ENCODE measurements around the gene MAP1LC3B2. TPM values are rescaled to one million over a fixed set of nuclear protein-coding genes. Genes with fewer than 3 reads are reported as not detected.
A peak's percentile ranks its signal among the peaks of the same experiment; 100 is the strongest.
"Not testable (repeated sequence)": the region's sequence is repeated elsewhere in the genome, so short reads cannot be mapped to it uniquely, and the experiment has no call there.

The MAP1LC3B2 gene
- total RNA-seq, 2 donors from 2014 or later = 2.0 to 2.1 TPM

GRCh38 chr12:116552773-116553373 lies 6.3 kb upstream of the MAP1LC3B2 start:
- Mint-ChIP-seq H3K9me3 (peaks cover 0 to 4% of the 10 kb centered on the region in 2 donors), H3K4me1 (ENCODE audit: low read depth) (peaks cover 3% of the 10 kb centered on the region), H3K36me3 (ENCODE audit: insufficient read depth in 2 of 2) (peaks cover 0 to 4% of the 10 kb centered on the region in 2 donors), H3K4me3 (no peak overlapping the region), H3K27me3 (ENCODE audit: low read depth) (peaks cover 8% of the 10 kb centered on the region), H3K27ac (no peak overlapping the region)
- DNase-seq (no peak), ATAC-seq (replicated peaks in 1 of 2) (no peak)

DNA sequence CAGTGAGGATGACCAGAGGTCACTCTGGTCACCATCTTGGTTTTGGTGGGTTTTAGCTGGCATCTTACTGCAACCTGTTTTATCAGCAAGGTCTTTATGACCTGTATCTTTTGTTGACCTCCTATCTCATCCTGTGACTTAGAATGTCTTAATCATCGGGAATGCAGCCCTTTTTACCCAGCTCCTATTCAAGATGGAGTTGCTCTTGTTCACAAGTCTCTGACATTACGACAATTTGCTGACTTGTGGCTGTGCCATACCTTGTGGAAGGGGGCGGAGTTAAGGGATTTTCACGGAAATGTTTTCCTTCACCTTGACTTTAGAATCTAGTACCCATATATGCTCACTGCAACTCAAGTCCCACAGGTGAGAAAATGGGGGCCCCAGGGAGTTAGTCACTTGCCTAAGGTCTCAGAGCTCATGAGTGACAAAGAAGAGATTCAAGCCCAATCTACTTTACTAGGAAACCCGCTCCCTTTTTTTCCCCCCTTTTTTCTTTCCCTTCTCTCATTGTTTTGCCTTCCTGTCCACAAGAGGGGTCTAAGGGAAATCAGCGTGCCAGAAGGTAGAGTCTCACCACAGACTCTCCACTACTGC lies 2.7 kb upstream of the MAP1LC3B2 start:
- DNase-seq = no peak
- H3K36me3 Mint-ChIP-seq (ENCODE audit: insufficient read depth in 2 of 2) = peaks cover 0 to 4% of the 10 kb centered on the region in 2 donors
- no peak overlapping the region for H3K27ac Mint-ChIP-seq
- no peak overlapping the region for H3K4me3 Mint-ChIP-seq
- H3K9me3 Mint-ChIP-seq = peaks cover 0 to 4% of the 10 kb centered on the region in 2 donors
- peaks cover 30% of the 10 kb centered on the region for H3K4me1 Mint-ChIP-seq (ENCODE audit: low read depth)
- ATAC-seq (replicated peaks in 1 of 2) = no peak
- H3K27me3 Mint-ChIP-seq (ENCODE audit: low read depth) = no peaks in the 10 kb centered on the region

DNA sequence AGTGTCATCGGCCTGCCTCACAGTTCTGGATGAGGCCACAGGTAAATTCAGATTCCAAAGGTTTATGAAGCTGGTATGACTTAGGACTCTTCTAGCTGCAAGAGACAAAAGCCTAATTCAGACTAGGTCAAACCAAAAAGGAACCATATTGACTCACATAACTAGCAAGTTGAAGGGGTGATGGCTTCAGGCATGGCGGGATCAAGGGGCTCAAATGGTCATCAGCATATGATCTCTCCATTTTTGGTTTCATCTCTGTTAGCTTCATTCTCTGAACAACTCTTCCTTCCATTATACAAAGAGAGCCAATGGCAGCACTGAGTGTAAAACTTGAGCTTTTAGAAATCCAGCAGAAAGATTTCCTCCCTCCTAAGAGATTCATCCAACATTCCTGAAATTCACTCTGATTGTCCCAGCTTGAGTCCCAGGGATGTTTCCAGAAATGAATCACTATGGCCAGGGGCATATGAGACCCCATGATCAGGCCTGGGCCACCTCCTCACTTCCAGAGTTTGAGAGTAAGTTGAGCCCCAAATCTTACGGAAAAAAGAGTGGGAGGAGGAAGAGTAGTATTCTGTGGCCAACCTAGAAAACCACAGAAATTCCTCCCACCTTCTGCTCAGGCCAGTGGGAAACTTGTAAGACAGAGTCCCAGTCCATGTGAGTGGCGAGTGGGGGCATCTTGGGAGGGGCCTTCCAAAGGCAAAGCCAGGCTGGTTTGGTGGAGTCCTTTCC lies 2.0 kb upstream of the MAP1LC3B2 start:
- Mint-ChIP-seq H3K4me1 (ENCODE audit: low read depth) (peaks cover 30% of the 10 kb centered on the region), H3K27me3 (ENCODE audit: low read depth) (no peaks in the 10 kb centered on the region), H3K36me3 (ENCODE audit: insufficient read depth in 2 of 2) (peaks cover 0 to 4% of the 10 kb centered on the region in 2 donors), H3K4me3 (no peak overlapping the region), H3K9me3 (peaks cover 0 to 4% of the 10 kb centered on the region in 2 donors), H3K27ac (no peak overlapping the region)
- ATAC-seq (replicated peaks in 1 of 2) (no peak), DNase-seq (no peak)

GRCh38 chr12:116558280-116559161 lies 660 bp upstream of the MAP1LC3B2 start:
- H3K4me3 Mint-ChIP-seq = peak overlapping the region; percentile 82 to 94
- no peak for ATAC-seq (replicated peaks in 1 of 2)

GRCh38 chr12:116561181-116561821 lies 2.1 kb downstream of the MAP1LC3B2 start:
- Mint-ChIP-seq H3K36me3 (ENCODE audit: insufficient read depth in 2 of 2) (peaks cover 4 to 23% of the 10 kb centered on the region in 2 donors), H3K9me3 (peaks cover 14 to 16% of the 10 kb centered on the region in 2 donors), H3K4me1 (ENCODE audit: low read depth) (peaks cover 36% of the 10 kb centered on the region), H3K27ac (no peak overlapping the region), H3K27me3 (ENCODE audit: low read depth) (no peaks in the 10 kb centered on the region), H3K4me3 (no peak overlapping the region)
- DNase-seq = no peak
- ATAC-seq (replicated peaks in 1 of 2) = no peak

More at GRCh38 chr12:116558280-116559161, 660 bp upstream of the MAP1LC3B2 start:
- Mint-ChIP-seq H3K27me3 (ENCODE audit: low read depth) (no peaks in the 10 kb centered on the region), H3K27ac (peak overlapping the region; percentile 81), H3K36me3 (ENCODE audit: insufficient read depth in 2 of 2) (peaks cover under 1 to 9% of the 10 kb centered on the region in 2 donors), H3K9me3 (peaks cover 3 to 7% of the 10 kb centered on the region in 2 donors), H3K4me1 (ENCODE audit: low read depth) (peaks cover 30% of the 10 kb centered on the region)
- DNase-seq = no peak

- H3K4me1 Mint-ChIP-seq (ENCODE audit: low read depth) = peaks cover 36% of the 10 kb centered on the region
- no peaks in the 10 kb centered on the region for H3K27me3 Mint-ChIP-seq (ENCODE audit: low read depth)
- peaks cover 4 to 19% of the 10 kb centered on the region in 2 donors for H3K36me3 Mint-ChIP-seq (ENCODE audit: insufficient read depth in 2 of 2)
- H3K9me3 Mint-ChIP-seq = peaks cover 12 to 14% of the 10 kb centered on the region in 2 donors
- DNase-seq = no peak
- H3K27ac Mint-ChIP-seq = no peak overlapping the region
- no peak overlapping the region for H3K4me3 Mint-ChIP-seq
- ATAC-seq (replicated peaks in 1 of 2) = no peak
Measured at GRCh38 chr12:116562090-116562489, 2.9 kb downstream of the MAP1LC3B2 start.

DNA sequence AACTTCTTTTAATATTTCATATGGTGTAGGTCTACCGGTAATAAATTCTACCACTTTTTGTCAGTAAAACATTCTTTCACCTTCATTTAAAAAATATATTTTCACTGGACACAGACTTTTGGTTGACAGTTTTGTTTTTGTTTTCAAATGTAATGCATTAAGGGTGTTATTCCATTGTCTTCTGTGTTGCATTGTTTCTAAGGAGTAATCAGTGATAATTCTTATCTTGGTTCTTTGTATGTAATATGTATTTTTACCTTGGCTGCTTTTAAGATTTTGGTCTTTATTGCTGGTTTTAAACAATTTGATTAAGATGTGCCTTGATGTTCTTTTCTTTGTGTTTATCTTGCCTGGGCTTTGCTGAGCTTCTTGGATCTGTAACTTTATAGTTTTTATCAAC lies 4.1 kb downstream of the MAP1LC3B2 start:
- Mint-ChIP-seq H3K27me3 (ENCODE audit: low read depth) (no peaks in the 10 kb centered on the region), H3K36me3 (ENCODE audit: insufficient read depth in 2 of 2) (peaks cover 4 to 19% of the 10 kb centered on the region in 2 donors), H3K4me1 (ENCODE audit: low read depth) (peaks cover 30% of the 10 kb centered on the region), H3K27ac (peak overlapping the region; percentile 60), H3K4me3 (no peak overlapping the region), H3K9me3 (peaks cover 12 to 14% of the 10 kb centered on the region in 2 donors)
- no peak for DNase-seq
- no peak for ATAC-seq (replicated peaks in 1 of 2)

- Mint-ChIP-seq H3K4me1 (ENCODE audit: low read depth) (peaks cover 22% of the 10 kb centered on the region), H3K27ac (no peak overlapping the region), H3K9me3 (peaks cover 12 to 14% of the 10 kb centered on the region in 2 donors), H3K4me3 (no peak overlapping the region), H3K36me3 (ENCODE audit: insufficient read depth in 2 of 2) (peaks cover 4 to 19% of the 10 kb centered on the region in 2 donors), H3K27me3 (ENCODE audit: low read depth) (no peaks in the 10 kb centered on the region)
- ATAC-seq (replicated peaks in 1 of 2) (no peak), DNase-seq (no peak)
Measured at GRCh38 chr12:116564080-116564479, 4.9 kb downstream of the MAP1LC3B2 start.

- ATAC-seq (replicated peaks in 1 of 2); H3K27ac Mint-ChIP-seq; DNase-seq; H3K4me3 Mint-ChIP-seq; H3K27me3 Mint-ChIP-seq (ENCODE audit: low read depth): not testable (repeated sequence)
- H3K4me1 Mint-ChIP-seq (ENCODE audit: low read depth) = peaks cover 11% of the 10 kb centered on the region
- H3K36me3 Mint-ChIP-seq (ENCODE audit: insufficient read depth in 2 of 2) = peaks cover 4 to 19% of the 10 kb centered on the region in 2 donors
- H3K9me3 Mint-ChIP-seq = peaks cover 12 to 14% of the 10 kb centered on the region in 2 donors
Measured at GRCh38 chr12:116565221-116565620, 6.0 kb downstream of the MAP1LC3B2 start.

- no peak overlapping the region for H3K27ac Mint-ChIP-seq
- H3K36me3 Mint-ChIP-seq (ENCODE audit: insufficient read depth in 2 of 2) = peaks cover 4 to 19% of the 10 kb centered on the region in 2 donors
Measured at GRCh38 chr12:116565963-116566362, 6.8 kb downstream of the MAP1LC3B2 start.

DNA sequence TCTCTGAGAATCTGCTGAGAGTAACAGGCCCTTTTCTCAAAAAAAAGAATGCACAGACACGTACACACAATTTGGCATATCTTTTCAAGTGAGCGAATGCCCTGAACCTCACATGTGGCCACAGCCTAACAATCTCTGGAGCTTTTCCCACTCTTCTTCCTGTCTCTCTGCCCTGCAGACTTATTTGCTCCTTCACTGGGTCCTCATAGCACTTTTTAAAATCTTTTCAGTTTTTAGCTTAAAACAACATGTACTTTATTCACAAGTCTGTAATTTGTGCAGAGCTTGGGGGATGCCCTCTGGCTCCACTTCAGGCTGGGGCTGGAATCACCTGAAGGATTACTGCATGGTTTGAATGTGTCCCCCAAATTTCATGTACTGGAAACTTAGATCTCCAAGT lies 9.0 kb downstream of the MAP1LC3B2 start:
- ATAC-seq (replicated peaks in 1 of 2) = no peak
- DNase-seq = no peak
- Mint-ChIP-seq H3K4me3 (no peak overlapping the region), H3K9me3 (peaks cover 14 to 17% of the 10 kb centered on the region in 2 donors), H3K36me3 (ENCODE audit: insufficient read depth in 2 of 2) (peaks cover 4 to 17% of the 10 kb centered on the region in 2 donors), H3K4me1 (ENCODE audit: low read depth) (peaks cover 6% of the 10 kb centered on the region), H3K27ac (no peak overlapping the region), H3K27me3 (ENCODE audit: low read depth) (no peaks in the 10 kb centered on the region)

More at GRCh38 chr12:116565963-116566362, 6.8 kb downstream of the MAP1LC3B2 start:
- no peaks in the 10 kb centered on the region for H3K27me3 Mint-ChIP-seq (ENCODE audit: low read depth)
- H3K4me3 Mint-ChIP-seq = no peak overlapping the region
- peaks cover 6% of the 10 kb centered on the region for H3K4me1 Mint-ChIP-seq (ENCODE audit: low read depth)
- H3K9me3 Mint-ChIP-seq = peaks cover 14 to 17% of the 10 kb centered on the region in 2 donors
- ATAC-seq (replicated peaks in 1 of 2) (no peak), DNase-seq (no peak)

GRCh38 chr12:116571089-116571488 lies 11.9 kb downstream of the MAP1LC3B2 start:
- Mint-ChIP-seq H3K4me3 (no peak overlapping the region), H3K4me1 (ENCODE audit: low read depth) (no peaks in the 10 kb centered on the region), H3K36me3 (ENCODE audit: insufficient read depth in 2 of 2) (no peaks in the 10 kb centered on the region), H3K27me3 (ENCODE audit: low read depth) (no peaks in the 10 kb centered on the region), H3K27ac (no peak overlapping the region), H3K9me3 (peaks cover 2% of the 10 kb centered on the region in 2 donors)
- DNase-seq (no peak), ATAC-seq (replicated peaks in 1 of 2) (no peak)

Measured in activated T-cell treated with anti-CD3 and anti-CD28 coated beads, Interleukin-2, amount 50 U/mL, for 72 hours (primary cell).